HCT116 (cell line): ENCODE data around the gene ZBED6. TPM values are rescaled to one million over a fixed set of nuclear protein-coding genes. Genes with fewer than 3 reads are reported as not detected.

Source experiments
- ATAC-seq: fragments of 200-7000 bp; cut with Tn5 transposase; 2 replicates; pipeline ENCODE4 v1.9.1; 2020; ENCODE audit warnings: mild to moderate bottlenecking, moderate library complexity
- BruUV-seq: library from RNA; stranded (reverse); fragments of 400-500 nt; replicated peaks from 2 replicates; lab custom pipeline; 2021; lab: Mats Ljungman, UMichigan
- CTCF ChIA-PET: fragments of 300-600 bp; sonication (Branson Sonifier 250); formaldehyde crosslinking; loops from one replicate; lab custom pipeline; 2021; ENCODE audit warnings: antibody characterized with exemption; lab: Charles Lee
- POLR2A ChIA-PET: fragments of 300-600, 350-600 bp; sonication (Branson Sonifier 250); formaldehyde crosslinking; loops from one replicate; lab custom pipeline; 2021; ENCODE audit warnings: antibody characterized with exemption; lab: Charles Lee
- RAD21 ChIA-PET, 2 experiments: fragments of 300-600 bp; sonication (Branson Sonifier 250); formaldehyde crosslinking; loops; one replicate each; lab custom pipeline; 2023; ENCODE audit warnings: low total read pairs in 2 of 2; ENCODE audit not compliant: uncharacterized antibody in 2 of 2, unreplicated experiment in 2 of 2, low non-redundant PET in 1 of 2; lab: Charles Lee
- DNase-seq: peaks from one replicate; pipeline ENCODE4 v3.0.0-alpha.2; 2010; ENCODE audit warnings: low read depth, low spot score
- H2AFZ ChIP-seq: fragments of 200-600 bp; shearing (Covaris generic), sonication (generic); 2 replicates; pipeline ENCODE4 v1.6.1; 2017; ENCODE audit warnings: low read depth, mixed run types, mixed read lengths, antibody characterized with exemption, low read length; ENCODE audit not compliant: poor library complexity, severe bottlenecking
- H3K27ac ChIP-seq: 2 replicates; pipeline ENCODE4 v1.5.1; 2012; ENCODE audit warnings: low read depth, low read length
- H3K27me3 ChIP-seq: fragments of 200-600 bp; sonication (generic); 2 replicates; pipeline ENCODE4 v1.6.1; 2016; ENCODE audit warnings: mixed run types, low read length, mixed read lengths; ENCODE audit not compliant: insufficient read depth
- H3K36me3 ChIP-seq, 2 experiments: fragments of 200-500 bp in 1 of 2; fragments of 200-600 bp in 1 of 2; sonication (Bioruptor generic) in 1 of 2; sonication (generic) in 1 of 2; 2 replicates each; pipeline versions ENCODE4 v1.5.1 to v1.6.1; 2014 to 2016; ENCODE audit warnings: low read length in 2 of 2, inconsistent platforms in 1 of 2, mixed read lengths in 1 of 2, mixed run types in 1 of 2; ENCODE audit not compliant: insufficient read depth in 2 of 2, control insufficient read depth in 1 of 2
- H3K4me1 ChIP-seq, 2 experiments: fragments of 200-600 bp in 1 of 2; sonication (generic) in 1 of 2; 2 replicates each; pipeline versions ENCODE4 v1.5.1 to v1.6.1; 2012 to 2017; ENCODE audit warnings: low read length in 2 of 2, inconsistent platforms in 1 of 2, mild to moderate bottlenecking in 1 of 2, mixed read lengths in 1 of 2, mixed run types in 1 of 2, moderate library complexity in 1 of 2; ENCODE audit not compliant: insufficient read depth in 2 of 2, control insufficient read depth in 1 of 2
- H3K4me2 ChIP-seq: fragments of 200-600 bp; sonication (generic); 2 replicates; pipeline ENCODE4 v1.6.1; 2017; ENCODE audit warnings: mixed run types, low read length, mixed read lengths
- H3K4me3 ChIP-seq, 2 experiments: fragments of 200-600 bp in 1 of 2; sonication (generic) in 1 of 2; replicated peaks in 1 of 2; 2 replicates each; pipeline ENCODE4 v1.5.1; 2011 to 2016; ENCODE audit warnings: low read length in 2 of 2, control low read depth in 1 of 2, low read depth in 1 of 2, mild to moderate bottlenecking in 1 of 2, mixed read lengths in 1 of 2, mixed run types in 1 of 2
- H3K79me2 ChIP-seq: fragments of 200-600 bp; sonication (generic); 2 replicates; pipeline ENCODE4 v1.6.1; 2017; ENCODE audit warnings: mild to moderate bottlenecking, mixed run types, low read length, moderate library complexity, mixed read lengths; ENCODE audit not compliant: insufficient read depth
- H3K9ac ChIP-seq: fragments of 200-600 bp; sonication (generic); 2 replicates; pipeline ENCODE4 v1.6.1; 2016; ENCODE audit warnings: low read length, mixed read lengths
- H3K9me2 ChIP-seq: fragments of 200-600 bp; sonication (generic), shearing (Covaris generic); 2 replicates; pipeline ENCODE4 v1.6.1; 2017; ENCODE audit warnings: mixed run types, mild to moderate bottlenecking, moderate library complexity; ENCODE audit not compliant: insufficient read depth
- H3K9me3 ChIP-seq, 2 experiments: fragments of 200-500 bp in 1 of 2; fragments of 200-600 bp in 1 of 2; sonication (Bioruptor generic) in 1 of 2; sonication (generic) in 1 of 2; 2 replicates each; pipeline ENCODE4 v1.6.1; 2014 to 2017; ENCODE audit warnings: low read length in 2 of 2, mixed read lengths in 2 of 2, inconsistent platforms in 1 of 2, low read depth in 1 of 2, mild to moderate bottlenecking in 1 of 2, mixed run types in 1 of 2, moderate library complexity in 1 of 2; ENCODE audit not compliant: control insufficient read depth in 1 of 2, insufficient read depth in 1 of 2
- H4K20me1 ChIP-seq: fragments of 200-600 bp; sonication (generic), shearing (Covaris generic); 2 replicates; pipeline ENCODE4 v1.6.1; 2017; ENCODE audit warnings: mixed run types, mild to moderate bottlenecking, moderate library complexity; ENCODE audit not compliant: insufficient read depth
- EZH2 ChIP-seq: fragments of 200-600 bp; sonication (generic); IDR thresholded peaks from 2 replicates; pipeline ENCODE4 v1.6.1; 2017; ENCODE audit warnings: antibody characterized with exemption, mixed run types
- JUND ChIP-seq: IDR thresholded peaks from 2 replicates; pipeline ENCODE4 v1.6.1; 2012
- POLR2A ChIP-seq: IDR thresholded peaks from 2 replicates; pipeline ENCODE4 v1.7.0; 2011; ENCODE audit warnings: borderline replicate concordance; ENCODE audit not compliant: insufficient read depth, insufficient read length; ENCODE audit errors: extremely low read depth
- RAD21 ChIP-seq: IDR thresholded peaks from 2 replicates; pipeline ENCODE4 v1.6.1; 2012; ENCODE audit warnings: low read depth, mild to moderate bottlenecking
- SRF ChIP-seq: IDR thresholded peaks from 2 replicates; pipeline ENCODE4 v1.6.1; 2012; ENCODE audit warnings: low read depth
- TCF7L2 ChIP-seq: IDR thresholded peaks from 2 replicates; pipeline ENCODE4 v1.7.0; 2011; ENCODE audit warnings: borderline replicate concordance, inconsistent platforms; ENCODE audit not compliant: insufficient read depth, insufficient read length; ENCODE audit errors: extremely low read depth
- intact Hi-C: fragments of 100-400 bp; cut with micrococcal nuclease; formaldehyde crosslinking; loops from 2 replicates; pipeline ENCODE4 v1.10.0; 2022
- total RNA-seq: library from RNA; stranded (reverse); gene quantifications from one replicate; pipeline ENCODE4 v1.2.1, GENCODE V29; 2021; ENCODE audit not compliant: unreplicated experiment
- TF ChIP-seq, protein P1 (sequence below): IDR thresholded peaks from 2 replicates; pipeline ENCODE4 v1.6.1; 2012
- TF ChIP-seq, protein P2 (sequence below): IDR thresholded peaks from 2 replicates; pipeline ENCODE4 v1.6.1; 2012
- TF ChIP-seq, protein P3 (sequence below), 3 experiments: fragments of 200-600 bp in 1 of 3; sonication (generic) in 1 of 3; IDR thresholded peaks in 2 of 3; conservative IDR thresholded peaks in 1 of 3; 2 replicates each; pipeline ENCODE4 v1.5.1; 2012 to 2017; ENCODE audit warnings: low read depth in 2 of 3, low read length in 2 of 3, antibody characterized with exemption in 1 of 3, borderline replicate concordance in 1 of 3, control low read depth in 1 of 3, mild to moderate bottlenecking in 1 of 3, mixed read lengths in 1 of 3, mixed run types in 1 of 3, moderate library complexity in 1 of 3; ENCODE audit not compliant: insufficient read depth in 1 of 3
- TF ChIP-seq, protein P4 (sequence below): IDR thresholded peaks from 2 replicates; pipeline ENCODE4 v1.6.1; 2012; ENCODE audit warnings: low read depth

The ZBED6 gene
- total RNA-seq, 1 experiment from 2014 or later: 26.9 TPM

DNA sequence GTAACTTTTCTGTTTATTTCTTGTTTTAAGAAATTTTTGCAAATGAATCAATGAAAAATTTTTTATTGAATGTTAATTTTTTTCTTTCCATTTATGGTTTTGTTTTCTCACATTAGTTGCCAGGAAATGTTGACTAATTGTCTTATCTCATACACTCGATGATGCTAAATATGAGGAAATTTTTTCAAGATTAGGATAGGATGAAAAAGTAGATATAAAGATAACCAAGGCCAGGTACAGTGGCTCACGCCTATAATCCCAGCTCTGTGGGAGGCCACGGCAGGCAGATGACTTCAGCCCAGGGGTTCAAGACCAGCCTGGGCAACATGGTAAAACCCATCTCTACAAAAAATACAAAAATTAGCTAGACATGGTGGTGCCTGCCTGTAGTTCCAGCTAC lies 17.8 kb upstream of the ZBED6 start:
- ChIA-PET POLR2A (no interaction called here), RAD21 (no interaction called here)
- no TSS peak for BruUV-seq
- Histone ChIP-seq H3K4me2 (no peak overlapping the region), H3K79me2 (no peaks in the 10 kb centered on the region), H3K4me1 (no peaks in the 10 kb centered on the region), H3K36me3 (no peaks in the 10 kb centered on the region)
- no peak for ATAC-seq
- TF ChIP-seq SRF (no peak), JUND (no peak), RAD21 (no peak), EZH2 (no peak)
- TF ChIP-seq, protein P1, sequence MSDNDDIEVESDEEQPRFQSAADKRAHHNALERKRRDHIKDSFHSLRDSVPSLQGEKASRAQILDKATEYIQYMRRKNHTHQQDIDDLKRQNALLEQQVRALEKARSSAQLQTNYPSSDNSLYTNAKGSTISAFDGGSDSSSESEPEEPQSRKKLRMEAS: no peak
- TF ChIP-seq, protein P2, sequence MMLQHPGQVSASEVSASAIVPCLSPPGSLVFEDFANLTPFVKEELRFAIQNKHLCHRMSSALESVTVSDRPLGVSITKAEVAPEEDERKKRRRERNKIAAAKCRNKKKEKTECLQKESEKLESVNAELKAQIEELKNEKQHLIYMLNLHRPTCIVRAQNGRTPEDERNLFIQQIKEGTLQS: no peak
- TF ChIP-seq, all 23 proteins: peak for 0
- Histone ChIP-seq H3K27ac (no peak overlapping the region), H2AFZ (no peak overlapping the region), H3K9me2 (no peaks in the 10 kb centered on the region), H4K20me1 (no peaks in the 10 kb centered on the region; the same call in 1 of the 2 replicates), H3K4me3 (no peak overlapping the region), H3K9me3 (no peaks in the 10 kb centered on the region), H3K9ac (no peak overlapping the region), H3K27me3 (no peaks in the 10 kb centered on the region)
- intact Hi-C loops: no loop called here
- DNase-seq: no peak
- CTCF ChIA-PET: no interaction called here

DNA sequence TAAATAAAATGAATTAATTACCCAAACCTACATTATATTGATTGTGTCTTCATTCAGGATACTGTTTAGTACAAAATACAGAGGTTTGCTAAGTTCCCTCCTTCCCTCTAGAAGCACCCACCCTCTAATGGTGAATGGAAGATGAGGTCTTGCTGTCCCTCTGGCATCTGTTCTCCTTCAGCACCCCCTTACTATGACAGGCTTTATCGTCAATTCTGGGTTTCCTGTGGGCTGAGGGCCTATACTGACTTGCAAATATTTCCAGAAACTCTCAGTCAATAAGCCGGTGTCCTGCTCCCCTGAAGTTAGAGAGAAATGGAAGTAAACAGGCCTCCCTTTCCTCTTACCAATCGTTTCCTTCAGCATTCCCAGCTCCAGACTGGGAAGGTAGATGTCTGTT lies 17.3 kb upstream of the ZBED6 start:
- RAD21 ChIA-PET: interaction anchor here in 1 of 2 experiments (0.6 kb wide), 1 partner anchor 44 kb away, joined by 6 read pairs; no protein-coding TSS in a partner anchor
- no peak for ATAC-seq
- H3K9me3 ChIP-seq: no peaks in the 10 kb centered on the region
- H2AFZ ChIP-seq: no peak overlapping the region
- H3K9me2 ChIP-seq: no peaks in the 10 kb centered on the region
- no peaks in the 10 kb centered on the region for H3K36me3 ChIP-seq
- BruUV-seq: no TSS peak
- H3K27me3 ChIP-seq: no peaks in the 10 kb centered on the region
- intact Hi-C loops: no loop called here
- no peak for DNase-seq
- CTCF ChIA-PET: no interaction called here
- no peak overlapping the region for H3K4me2 ChIP-seq
- POLR2A ChIA-PET: no interaction called here
- H3K4me1 ChIP-seq: no peaks in the 10 kb centered on the region
- H3K4me3 ChIP-seq: no peak overlapping the region
- TF ChIP-seq, protein P3, sequence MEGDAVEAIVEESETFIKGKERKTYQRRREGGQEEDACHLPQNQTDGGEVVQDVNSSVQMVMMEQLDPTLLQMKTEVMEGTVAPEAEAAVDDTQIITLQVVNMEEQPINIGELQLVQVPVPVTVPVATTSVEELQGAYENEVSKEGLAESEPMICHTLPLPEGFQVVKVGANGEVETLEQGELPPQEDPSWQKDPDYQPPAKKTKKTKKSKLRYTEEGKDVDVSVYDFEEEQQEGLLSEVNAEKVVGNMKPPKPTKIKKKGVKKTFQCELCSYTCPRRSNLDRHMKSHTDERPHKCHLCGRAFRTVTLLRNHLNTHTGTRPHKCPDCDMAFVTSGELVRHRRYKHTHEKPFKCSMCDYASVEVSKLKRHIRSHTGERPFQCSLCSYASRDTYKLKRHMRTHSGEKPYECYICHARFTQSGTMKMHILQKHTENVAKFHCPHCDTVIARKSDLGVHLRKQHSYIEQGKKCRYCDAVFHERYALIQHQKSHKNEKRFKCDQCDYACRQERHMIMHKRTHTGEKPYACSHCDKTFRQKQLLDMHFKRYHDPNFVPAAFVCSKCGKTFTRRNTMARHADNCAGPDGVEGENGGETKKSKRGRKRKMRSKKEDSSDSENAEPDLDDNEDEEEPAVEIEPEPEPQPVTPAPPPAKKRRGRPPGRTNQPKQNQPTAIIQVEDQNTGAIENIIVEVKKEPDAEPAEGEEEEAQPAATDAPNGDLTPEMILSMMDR (IDR thresholded peaks at IDR 0.05 in 2 of 3, conservative IDR thresholded peaks at IDR 0.05 in 1 of 3; ENCODE audit: borderline replicate concordance in 1 of 3, insufficient read depth in 1 of 3, low read depth in 2 of 3, low read length in 2 of 3): no peak
- TF ChIP-seq EZH2 (no peak), TCF7L2 (no peak), JUND (no peak), POLR2A (no peak)
- TF ChIP-seq, protein P1: no peak
- TF ChIP-seq, protein P4, sequence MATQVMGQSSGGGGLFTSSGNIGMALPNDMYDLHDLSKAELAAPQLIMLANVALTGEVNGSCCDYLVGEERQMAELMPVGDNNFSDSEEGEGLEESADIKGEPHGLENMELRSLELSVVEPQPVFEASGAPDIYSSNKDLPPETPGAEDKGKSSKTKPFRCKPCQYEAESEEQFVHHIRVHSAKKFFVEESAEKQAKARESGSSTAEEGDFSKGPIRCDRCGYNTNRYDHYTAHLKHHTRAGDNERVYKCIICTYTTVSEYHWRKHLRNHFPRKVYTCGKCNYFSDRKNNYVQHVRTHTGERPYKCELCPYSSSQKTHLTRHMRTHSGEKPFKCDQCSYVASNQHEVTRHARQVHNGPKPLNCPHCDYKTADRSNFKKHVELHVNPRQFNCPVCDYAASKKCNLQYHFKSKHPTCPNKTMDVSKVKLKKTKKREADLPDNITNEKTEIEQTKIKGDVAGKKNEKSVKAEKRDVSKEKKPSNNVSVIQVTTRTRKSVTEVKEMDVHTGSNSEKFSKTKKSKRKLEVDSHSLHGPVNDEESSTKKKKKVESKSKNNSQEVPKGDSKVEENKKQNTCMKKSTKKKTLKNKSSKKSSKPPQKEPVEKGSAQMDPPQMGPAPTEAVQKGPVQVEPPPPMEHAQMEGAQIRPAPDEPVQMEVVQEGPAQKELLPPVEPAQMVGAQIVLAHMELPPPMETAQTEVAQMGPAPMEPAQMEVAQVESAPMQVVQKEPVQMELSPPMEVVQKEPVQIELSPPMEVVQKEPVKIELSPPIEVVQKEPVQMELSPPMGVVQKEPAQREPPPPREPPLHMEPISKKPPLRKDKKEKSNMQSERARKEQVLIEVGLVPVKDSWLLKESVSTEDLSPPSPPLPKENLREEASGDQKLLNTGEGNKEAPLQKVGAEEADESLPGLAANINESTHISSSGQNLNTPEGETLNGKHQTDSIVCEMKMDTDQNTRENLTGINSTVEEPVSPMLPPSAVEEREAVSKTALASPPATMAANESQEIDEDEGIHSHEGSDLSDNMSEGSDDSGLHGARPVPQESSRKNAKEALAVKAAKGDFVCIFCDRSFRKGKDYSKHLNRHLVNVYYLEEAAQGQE: no peak
- H4K20me1 ChIP-seq: no peaks in the 10 kb centered on the region; the same call in 1 of the 2 replicates
- H3K27ac ChIP-seq: no peak overlapping the region
- no peak overlapping the region for H3K9ac ChIP-seq
- no peaks in the 10 kb centered on the region for H3K79me2 ChIP-seq
